Kidney capillary endothelial cell (primary cell): ENCODE measurements around the gene TSSC4.

Experiments used
- DNase-seq: peaks from one replicate; pipeline ENCODE4 v3.0.0-alpha.2; 2018; ENCODE audit warnings: low spot score

Gene TSSC4

GRCh38 chr11:2418693-2419360 lies 18.3 kb downstream of the TSSC4 start:
- DNase-seq = no peak

- DNase-seq = peak; percentile 70
Observed at GRCh38 chr11:2419638-2420501, 19.3 kb downstream of the TSSC4 start.

GRCh38 chr11:2420502-2421225 lies 20.1 kb downstream of the TSSC4 start:
- DNase-seq = peak; percentile 70

GRCh38 chr11:2421226-2421994 lies 20.9 kb downstream of the TSSC4 start:
- DNase-seq = no peak

- DNase-seq = no peak
Observed at GRCh38 chr11:2421996-2422395, 21.4 kb downstream of the TSSC4 start.

- no peak for DNase-seq
Observed at GRCh38 chr11:2422461-2423156, 22.1 kb downstream of the TSSC4 start.

- no peak for DNase-seq
Observed at GRCh38 chr11:2423157-2424025, 22.8 kb downstream of the TSSC4 start.

GRCh38 chr11:2424811-2425495 lies 24.4 kb downstream of the TSSC4 start:
- DNase-seq = no peak

GRCh38 chr11:2425506-2425905 lies 25.0 kb downstream of the TSSC4 start:
- DNase-seq = no peak

GRCh38 chr11:2426221-2426620 lies 25.7 kb downstream of the TSSC4 start:
- DNase-seq = no peak

- DNase-seq = no peak
Observed at GRCh38 chr11:2426826-2427521, 26.4 kb downstream of the TSSC4 start.

GRCh38 chr11:2427721-2428321 lies 27.3 kb downstream of the TSSC4 start:
- no peak for DNase-seq

- peak; percentile 65 for DNase-seq
Observed at GRCh38 chr11:2428322-2428795, 27.8 kb downstream of the TSSC4 start.

GRCh38 chr11:2431395-2431794 lies 30.8 kb downstream of the TSSC4 start:
- DNase-seq = no peak

- DNase-seq = no peak
Observed at GRCh38 chr11:2432171-2432621, 31.6 kb downstream of the TSSC4 start.

- no peak for DNase-seq
Observed at GRCh38 chr11:2432628-2433071, 32.1 kb downstream of the TSSC4 start.

- no peak for DNase-seq
Observed at GRCh38 chr11:2433106-2433925, 32.8 kb downstream of the TSSC4 start.
